T-helper 17 cell (primary cell): ENCODE measurements around the gene STARD3NL. TPM values are rescaled to one million over a fixed set of nuclear protein-coding genes. Genes with fewer than 3 reads are reported as not detected.
"Not testable (repeated sequence)": the region's sequence is repeated elsewhere in the genome, so short reads cannot be mapped to it uniquely, and the experiment has no call there.

Source experiments
- ATAC-seq: fragments of 150-1000 bp; cut with Tn5 transposase; 2 replicates; pipeline ENCODE4 v1.10.0; 2021; ENCODE audit warnings: mild to moderate bottlenecking, moderate library complexity
- DNase-seq, 3 donors: peaks; one replicate each; pipeline versions ENCODE4 v3.0.0 to v3.0.0-alpha.2; 2020 to 2021
- H3K9me3 ChIP-seq: one replicate; pipeline ENCODE4 v1.7.0; 2013; ENCODE audit warnings: low read length, mild to moderate bottlenecking; ENCODE audit not compliant: control insufficient read depth, poor library complexity, severe bottlenecking
- H3K27ac Mint-ChIP-seq: one replicate; pipeline ENCODE4 v1.8.0; 2022; ENCODE audit warnings: mild to moderate bottlenecking, moderate library complexity, mixed read lengths
- H3K27me3 Mint-ChIP-seq: one replicate; pipeline ENCODE4 v1.8.0; 2022; ENCODE audit warnings: mixed read lengths
- H3K36me3 Mint-ChIP-seq: one replicate; pipeline ENCODE4 v1.8.0; 2022; ENCODE audit warnings: low read depth, mixed read lengths
- H3K4me1 Mint-ChIP-seq: one replicate; pipeline ENCODE4 v1.8.0; 2022; ENCODE audit warnings: mild to moderate bottlenecking, mixed read lengths
- H3K4me3 Mint-ChIP-seq: one replicate; pipeline ENCODE4 v1.8.0; 2022; ENCODE audit warnings: mild to moderate bottlenecking, moderate library complexity, mixed read lengths
- total RNA-seq, 4 donors: library from RNA in 2 of 4; stranded (reverse) in 2 of 4; gene quantifications; one replicate each; pipeline ENCODE4 v1.2.3 and lab custom pipeline; 2022 to 2026

STARD3NL gene
- total RNA-seq, 2 donors from 2014 or later = 14.1 to 18.0 TPM

DNA sequence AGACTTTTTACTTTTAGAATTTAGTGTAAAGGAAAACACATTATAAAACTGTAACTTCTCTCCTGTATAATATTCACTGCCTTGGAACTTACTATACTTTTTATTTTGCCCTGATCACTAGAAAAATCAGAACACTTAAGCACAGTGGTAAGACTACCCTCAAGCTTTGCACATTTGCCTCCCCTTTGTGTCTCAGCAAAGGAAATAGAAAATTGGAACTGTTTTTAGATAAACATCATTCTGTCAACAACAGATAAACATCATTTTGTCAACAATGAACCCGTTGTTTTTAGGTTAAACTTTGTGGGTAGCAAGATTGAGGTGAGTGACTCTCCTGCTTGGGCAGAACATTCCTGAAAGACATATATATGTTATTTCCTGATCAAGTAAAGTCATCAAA, 86.6 kb downstream of the STARD3NL start:
- not testable (repeated sequence) for DNase-seq, H3K36me3 Mint-ChIP-seq, H3K4me1 Mint-ChIP-seq, H3K4me3 Mint-ChIP-seq, H3K9me3 ChIP-seq, ATAC-seq, H3K27ac Mint-ChIP-seq, H3K27me3 Mint-ChIP-seq

DNA sequence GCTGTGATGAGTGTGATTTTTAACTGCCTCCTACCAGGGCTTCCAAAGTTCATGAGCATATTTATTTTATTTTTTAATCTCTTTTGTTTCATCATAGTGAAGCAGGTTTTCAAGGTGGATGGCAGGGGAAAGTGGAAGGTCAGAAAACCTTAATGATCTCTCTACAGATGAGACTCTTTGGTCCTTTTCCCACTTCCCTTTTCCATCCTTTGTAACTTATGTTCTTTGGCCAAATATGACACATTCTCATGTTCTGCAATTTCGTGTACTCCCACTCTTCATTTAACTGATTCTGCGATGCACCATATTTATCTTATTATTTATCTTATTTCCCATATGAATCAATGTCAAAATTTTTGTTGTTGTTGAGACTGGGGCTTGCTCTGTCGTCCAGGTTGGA, 87.9 kb downstream of the STARD3NL start:
- DNase-seq, H3K9me3 ChIP-seq, H3K27ac Mint-ChIP-seq, H3K36me3 Mint-ChIP-seq, H3K4me1 Mint-ChIP-seq, H3K4me3 Mint-ChIP-seq, ATAC-seq, H3K27me3 Mint-ChIP-seq: not testable (repeated sequence)

GRCh38 chr7:38269704-38270346, 91.8 kb downstream of the STARD3NL start:
- not testable (repeated sequence) for H3K27me3 Mint-ChIP-seq, H3K9me3 ChIP-seq, H3K4me1 Mint-ChIP-seq, H3K4me3 Mint-ChIP-seq, ATAC-seq, H3K36me3 Mint-ChIP-seq, DNase-seq, H3K27ac Mint-ChIP-seq

DNA sequence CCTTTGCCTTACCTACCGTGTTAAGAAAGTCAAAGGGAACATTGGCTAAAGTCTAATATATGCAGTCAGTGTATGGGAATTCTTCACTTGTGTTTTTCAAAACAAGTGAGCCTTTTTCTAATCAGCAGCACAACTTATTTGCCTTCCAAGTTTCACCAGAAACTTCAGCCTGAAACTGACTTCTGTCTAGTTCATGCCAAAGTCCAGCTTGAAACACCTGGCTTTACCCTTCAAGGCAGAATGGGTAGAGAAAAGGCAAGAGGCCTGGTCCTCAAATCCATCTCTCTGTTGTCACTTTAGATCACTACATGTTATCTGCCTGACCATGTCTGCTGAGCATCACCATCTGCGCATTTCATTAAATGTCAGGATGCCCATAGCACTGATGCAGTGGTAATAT, 92.4 kb downstream of the STARD3NL start:
- H3K27ac Mint-ChIP-seq, H3K27me3 Mint-ChIP-seq, H3K4me1 Mint-ChIP-seq, H3K4me3 Mint-ChIP-seq, ATAC-seq, H3K36me3 Mint-ChIP-seq, DNase-seq, H3K9me3 ChIP-seq: not testable (repeated sequence)

DNA sequence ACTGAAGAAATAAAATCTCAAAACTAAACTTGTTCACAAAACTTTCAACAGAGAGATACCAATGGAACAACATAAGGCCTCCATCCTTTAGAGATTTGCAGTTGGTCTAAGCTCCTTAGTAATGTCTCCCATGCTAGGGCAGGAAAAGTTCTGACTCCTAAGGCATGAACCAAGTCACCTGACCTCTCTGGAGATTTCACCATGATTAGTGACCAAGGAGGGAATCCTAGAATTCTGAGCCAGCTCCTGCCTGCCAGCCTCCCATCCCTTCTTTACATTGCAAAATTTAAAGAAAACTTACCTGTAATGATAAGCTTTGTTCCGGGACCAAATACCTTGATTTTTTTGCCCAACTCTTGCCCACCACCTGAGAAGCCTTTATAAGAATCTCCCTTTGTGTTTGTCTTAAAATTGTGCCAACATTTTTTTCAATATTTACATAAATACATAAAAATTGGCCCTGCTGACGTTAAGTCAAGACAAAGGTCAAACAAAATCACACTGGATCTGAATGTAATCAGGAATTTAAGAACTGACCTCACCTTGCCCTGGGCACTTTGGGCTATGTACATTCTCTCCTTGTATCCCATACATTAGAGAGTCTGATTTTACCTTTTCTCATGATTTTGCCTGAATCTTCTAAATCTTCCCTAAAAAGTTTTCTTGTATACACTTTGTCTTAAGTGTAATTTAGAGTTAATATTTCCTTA, 95.4 kb downstream of the STARD3NL start, which contains the start of gene TARP:
Gene TARP (minus strand): TSS at position 351 of the 710 bp plus-strand sequence.
- Mint-ChIP-seq H3K27me3 (no peaks in the 10 kb centered on the region), H3K4me1 (no peaks in the 10 kb centered on the region), H3K27ac (no peak within 1 kb of the TSS), H3K36me3 (no peaks in the 10 kb centered on the region), H3K4me3 (no peak within 1 kb of the TSS)
- no peaks in the 10 kb centered on the region for H3K9me3 ChIP-seq
- DNase-seq (no peak), ATAC-seq (no peak)

DNA sequence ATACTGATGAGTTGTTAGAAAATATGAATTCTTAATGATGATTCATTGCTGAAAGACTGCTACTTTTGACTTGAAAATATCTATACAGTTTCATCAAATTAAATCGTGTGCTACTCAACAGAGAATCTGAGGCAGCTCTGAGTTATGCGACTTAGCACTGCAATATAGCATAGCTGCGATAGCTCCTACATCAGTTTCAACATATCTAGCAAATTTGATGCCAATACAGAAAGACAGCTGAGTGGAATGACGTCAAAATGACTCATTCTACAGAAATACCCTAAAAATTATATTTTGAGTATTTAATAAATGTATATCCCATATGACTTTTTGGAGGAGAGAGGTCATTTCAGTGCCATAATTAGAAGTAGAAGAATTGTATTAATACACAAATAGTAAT, 96.4 kb downstream of the STARD3NL start:
- Mint-ChIP-seq H3K27me3 (no peaks in the 10 kb centered on the region), H3K4me1 (no peaks in the 10 kb centered on the region), H3K27ac (no peak overlapping the region), H3K36me3 (no peaks in the 10 kb centered on the region), H3K4me3 (no peak overlapping the region)
- ATAC-seq (no peak), DNase-seq (no peak)
- no peaks in the 10 kb centered on the region for H3K9me3 ChIP-seq

DNA sequence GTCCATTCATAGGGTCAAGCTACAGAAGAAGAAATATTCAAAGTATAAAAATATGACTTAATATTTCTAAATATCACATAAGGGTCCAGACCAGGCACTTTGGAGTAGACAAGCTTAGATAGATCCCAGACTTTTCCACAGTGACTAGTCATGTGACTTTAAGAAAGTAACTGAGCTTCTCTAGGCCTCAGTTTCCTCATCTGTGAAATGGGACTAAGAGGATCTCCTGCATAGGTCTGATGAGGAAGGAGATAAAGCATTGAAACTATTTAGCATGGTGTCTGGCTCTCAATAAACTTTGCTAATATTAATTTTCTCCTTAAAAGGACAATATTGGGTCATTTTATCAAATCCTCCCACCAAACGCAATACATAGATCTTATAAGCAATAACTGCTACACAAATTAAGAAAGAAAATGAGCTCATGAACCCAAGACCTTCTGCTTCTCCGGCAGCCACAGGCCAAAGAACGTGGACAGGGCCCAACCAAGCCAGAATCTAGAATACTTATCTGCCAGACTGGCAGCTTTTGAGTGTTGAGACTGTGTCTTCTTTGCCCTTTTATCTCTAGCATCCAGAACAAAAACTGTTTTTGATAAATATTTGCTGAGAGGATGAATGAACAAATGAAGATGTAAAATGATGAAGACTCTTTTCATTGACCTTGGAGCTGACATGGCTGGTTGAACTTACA, 97.0 kb downstream of the STARD3NL start:
- DNase-seq = no peak
- H3K27me3 Mint-ChIP-seq = no peaks in the 10 kb centered on the region
- H3K4me1 Mint-ChIP-seq = no peaks in the 10 kb centered on the region
- no peak for ATAC-seq
- H3K36me3 Mint-ChIP-seq = no peaks in the 10 kb centered on the region
- H3K4me3 Mint-ChIP-seq = no peak overlapping the region
- no peaks in the 10 kb centered on the region for H3K9me3 ChIP-seq
- H3K27ac Mint-ChIP-seq = no peak overlapping the region

GRCh38 chr7:38276096-38276877, 98.2 kb downstream of the STARD3NL start:
- Mint-ChIP-seq H3K4me3 (no peak overlapping the region), H3K36me3 (no peaks in the 10 kb centered on the region), H3K4me1 (no peaks in the 10 kb centered on the region), H3K27me3 (no peaks in the 10 kb centered on the region), H3K27ac (no peak overlapping the region)
- ATAC-seq = no peak
- no peaks in the 10 kb centered on the region for H3K9me3 ChIP-seq
- no peak for DNase-seq

GRCh38 chr7:38280000-38280399, 102.0 kb downstream of the STARD3NL start:
- H3K9me3 ChIP-seq = no peaks in the 10 kb centered on the region
- no peaks in the 10 kb centered on the region for H3K36me3 Mint-ChIP-seq
- ATAC-seq = no peak
- no peaks in the 10 kb centered on the region for H3K4me1 Mint-ChIP-seq
- no peaks in the 10 kb centered on the region for H3K27me3 Mint-ChIP-seq
- H3K27ac Mint-ChIP-seq = no peak overlapping the region
- H3K4me3 Mint-ChIP-seq = no peak overlapping the region
- DNase-seq = no peak
